HG02884 (cell line): ENCODE results near the gene SLC25A33.
"Not testable (repeated sequence)": the region's sequence is repeated elsewhere in the genome, so short reads cannot be mapped to it uniquely, and the experiment has no call there.

ENCODE experiments used
- ATAC-seq: cut with Tn5 transposase; IDR thresholded peaks from one replicate; pipeline ENCODE4 v1.9.1; 2021; ENCODE audit warnings: mild to moderate bottlenecking, moderate library complexity; ENCODE audit not compliant: unreplicated experiment

SLC25A33 gene

DNA sequence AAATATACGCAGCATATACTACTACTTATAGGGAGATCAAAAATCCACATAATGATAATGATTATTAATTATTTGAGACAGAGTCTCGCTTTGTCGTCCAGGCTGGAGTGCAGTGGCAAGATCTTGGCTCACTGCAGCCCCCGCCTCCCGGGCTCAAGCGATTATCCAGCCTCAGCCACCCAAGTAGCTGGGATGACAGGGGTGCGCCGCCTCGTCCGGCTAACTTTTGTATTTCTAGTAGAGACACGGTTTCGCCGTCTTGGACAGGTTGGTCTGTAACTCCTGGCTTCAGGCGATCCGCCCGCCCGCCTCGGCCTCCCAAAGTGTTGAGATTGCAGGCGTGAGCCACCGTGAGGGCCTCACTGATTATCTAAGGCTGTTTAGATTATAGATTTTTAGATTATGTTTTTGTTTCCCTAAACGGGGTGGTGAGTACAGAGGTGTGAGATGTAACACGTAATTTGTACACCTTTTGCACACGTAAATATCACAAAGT is 548 bp upstream of the SLC25A33 start:
- ATAC-seq: no peak

DNA sequence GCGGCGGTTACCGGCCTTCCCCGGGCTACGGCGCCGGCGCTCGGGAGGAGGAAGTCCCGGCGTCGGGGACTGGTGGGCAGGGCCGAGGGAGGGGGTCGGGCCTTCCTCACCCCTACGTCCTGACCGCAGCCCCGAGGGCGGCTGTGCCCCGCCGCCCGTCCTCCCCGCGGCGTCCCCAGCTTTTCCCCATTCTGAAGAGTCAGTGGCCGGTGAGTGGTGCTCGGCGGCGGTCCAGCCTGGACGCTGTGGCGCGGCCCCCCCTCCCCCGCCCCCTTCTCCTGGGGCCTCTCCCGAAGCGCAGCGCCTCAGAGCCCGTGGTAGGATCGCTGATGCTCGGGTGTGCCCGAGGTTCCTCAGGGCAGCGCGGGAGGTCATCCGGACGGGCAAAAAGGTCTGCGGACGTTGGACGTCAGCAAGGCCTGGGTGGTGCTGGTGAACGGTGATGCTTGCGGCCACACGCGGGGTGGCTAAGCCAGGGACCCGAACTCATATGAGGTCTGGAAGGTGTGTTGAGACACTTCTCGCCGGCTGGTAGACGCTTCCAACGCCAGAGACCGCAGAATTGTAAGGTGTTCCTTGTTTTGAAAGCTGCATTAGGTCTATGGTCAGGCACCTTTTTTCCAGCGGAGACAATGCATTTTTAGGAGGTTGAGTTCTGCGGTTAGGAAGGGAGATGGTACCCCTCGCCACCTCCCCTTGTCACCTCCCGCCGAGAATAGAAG is 725 bp downstream of the SLC25A33 start:
- peak; percentile 44 for ATAC-seq

DNA sequence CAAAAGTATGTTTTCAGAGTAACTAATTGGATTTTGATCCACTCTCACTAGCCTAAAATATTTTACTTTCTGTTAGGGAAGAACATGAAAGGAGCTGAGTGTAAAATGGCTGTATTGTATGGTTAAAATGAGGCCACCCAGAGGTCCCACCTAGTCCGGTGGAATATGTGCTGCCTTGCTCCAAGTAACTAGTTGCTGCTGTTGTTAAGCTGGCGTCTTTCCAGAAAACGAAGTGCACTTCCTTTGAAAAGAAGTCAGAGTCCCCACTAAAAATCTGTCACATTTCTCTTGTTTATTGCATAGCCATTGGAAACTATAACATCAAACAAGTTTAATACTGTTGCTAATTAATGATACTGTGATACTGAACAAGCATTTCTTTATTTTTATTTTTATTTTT is 3.2 kb downstream of the SLC25A33 start:
- no peak for ATAC-seq

DNA sequence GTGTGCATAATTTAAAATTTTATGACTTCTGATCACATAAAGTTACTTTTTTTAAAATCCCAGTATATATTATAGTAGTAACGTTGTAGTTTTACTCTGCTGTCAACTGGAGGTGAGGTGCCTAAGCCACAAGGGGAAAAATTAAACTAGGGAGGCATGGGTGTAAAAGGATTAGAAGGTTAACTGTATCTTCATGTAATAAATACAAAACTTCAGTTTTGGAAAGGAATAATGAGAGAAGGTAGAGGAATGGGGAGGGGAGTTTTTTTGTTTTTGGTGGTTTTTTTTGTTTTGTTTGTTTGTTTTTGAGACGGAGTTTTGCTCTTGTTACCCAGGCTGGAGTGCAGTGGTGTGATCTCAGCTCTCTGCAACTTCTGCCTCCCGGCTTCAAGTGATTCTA is 5.7 kb downstream of the SLC25A33 start:
- no peak for ATAC-seq

DNA sequence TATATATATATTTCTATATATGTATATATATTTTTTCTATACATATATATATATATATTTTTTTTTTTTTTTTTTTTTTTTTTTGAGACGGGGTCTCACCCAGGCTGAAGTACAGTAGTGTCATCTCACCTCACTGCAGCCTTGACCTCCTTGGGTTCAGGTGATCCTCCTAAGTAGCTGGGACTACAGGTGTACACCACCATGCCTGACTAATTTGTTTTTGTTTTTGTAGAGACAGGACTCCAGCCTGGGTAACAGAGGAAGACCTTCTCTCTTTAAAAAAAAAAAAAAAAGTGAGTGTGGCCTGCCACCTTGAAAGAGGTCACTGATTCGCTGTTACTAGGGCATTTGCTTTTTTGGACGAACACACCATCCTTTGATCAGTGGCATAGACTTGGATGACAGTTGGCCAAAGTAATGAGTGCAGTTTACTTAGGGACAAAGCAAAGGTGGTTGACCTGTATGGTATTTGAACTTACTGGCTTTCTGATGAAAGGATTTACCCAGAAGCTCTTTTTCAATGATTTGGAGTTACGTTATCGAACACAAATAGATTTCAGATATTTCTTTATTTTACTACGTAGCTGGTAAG is 10.8 kb downstream of the SLC25A33 start:
- ATAC-seq: no peak

DNA sequence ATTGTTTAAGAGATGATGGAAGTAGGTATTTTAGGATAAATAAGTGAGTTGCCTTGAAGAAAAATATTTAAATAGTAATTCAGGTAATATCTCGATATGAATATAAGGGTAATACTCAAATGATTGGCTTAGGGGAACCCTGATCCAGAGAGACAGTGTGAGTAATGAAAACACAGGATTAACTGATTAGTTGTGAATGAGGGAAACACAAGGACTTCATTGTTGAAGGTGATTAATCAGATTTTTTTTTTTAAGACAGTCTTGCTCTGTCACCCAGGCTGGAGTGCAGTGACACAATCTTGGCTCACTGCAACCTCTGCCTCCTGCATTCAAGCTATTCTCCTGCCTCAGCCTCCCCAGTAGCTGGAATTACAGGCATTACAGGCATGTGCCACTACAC is 12.7 kb downstream of the SLC25A33 start:
- no peak for ATAC-seq

DNA sequence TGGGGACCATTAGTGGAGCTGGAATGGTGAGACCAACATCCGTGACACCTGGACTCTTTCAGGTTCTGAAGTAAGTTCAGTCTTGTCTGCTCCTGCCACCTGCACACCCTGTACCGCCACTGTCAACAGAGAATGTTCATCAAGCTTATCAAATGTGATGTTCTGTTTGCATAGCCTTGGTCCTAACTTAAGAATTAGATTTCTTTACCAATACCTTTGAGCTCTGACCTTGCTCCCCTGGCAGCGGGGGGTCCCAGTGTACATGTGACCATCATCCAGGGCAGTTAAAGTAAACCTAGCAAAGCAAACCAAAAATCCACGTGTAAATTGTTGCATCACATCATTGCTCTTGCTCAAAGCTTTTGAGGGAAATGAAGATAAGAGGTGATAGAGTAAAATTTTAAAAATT is 14.5 kb downstream of the SLC25A33 start:
- ATAC-seq: no peak

DNA sequence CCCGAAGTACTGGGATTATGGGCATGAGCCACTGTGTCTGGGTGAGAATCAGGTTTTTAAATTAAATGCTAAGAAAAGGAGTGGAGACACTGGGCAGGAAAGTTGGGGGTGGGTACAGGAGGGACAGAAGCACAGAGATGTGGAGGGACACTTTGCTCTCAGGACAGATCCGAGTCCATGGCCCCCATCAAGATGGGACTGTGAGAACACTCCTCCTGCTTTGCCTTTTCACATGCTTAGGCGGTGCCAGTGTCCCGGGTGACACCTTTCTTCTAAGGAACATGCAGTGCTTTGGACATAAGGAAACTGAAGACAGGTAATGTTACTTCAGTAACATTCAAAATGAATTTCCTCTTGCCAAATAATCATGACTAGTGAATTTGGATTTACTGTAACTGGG is 16.7 kb downstream of the SLC25A33 start:
- no peak for ATAC-seq

DNA sequence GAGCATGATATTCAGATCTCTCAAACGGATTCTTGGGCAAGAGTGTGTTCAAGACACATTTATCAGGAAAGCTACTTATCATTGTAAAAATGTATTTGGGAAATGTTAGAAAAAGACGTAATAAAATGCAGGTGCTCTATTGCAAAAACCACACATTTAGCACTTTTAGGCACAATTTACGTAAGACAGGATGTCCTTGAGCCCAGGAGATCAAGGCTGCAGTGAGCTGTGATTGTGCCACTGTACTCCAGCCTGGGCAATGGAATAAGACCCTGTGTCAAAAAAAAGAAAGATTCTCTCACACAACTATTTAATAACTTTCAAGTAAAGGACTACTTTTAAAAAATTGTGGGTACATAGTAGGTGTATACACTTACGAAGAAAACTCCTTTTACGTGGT is 18.4 kb downstream of the SLC25A33 start:
- no peak for ATAC-seq

DNA sequence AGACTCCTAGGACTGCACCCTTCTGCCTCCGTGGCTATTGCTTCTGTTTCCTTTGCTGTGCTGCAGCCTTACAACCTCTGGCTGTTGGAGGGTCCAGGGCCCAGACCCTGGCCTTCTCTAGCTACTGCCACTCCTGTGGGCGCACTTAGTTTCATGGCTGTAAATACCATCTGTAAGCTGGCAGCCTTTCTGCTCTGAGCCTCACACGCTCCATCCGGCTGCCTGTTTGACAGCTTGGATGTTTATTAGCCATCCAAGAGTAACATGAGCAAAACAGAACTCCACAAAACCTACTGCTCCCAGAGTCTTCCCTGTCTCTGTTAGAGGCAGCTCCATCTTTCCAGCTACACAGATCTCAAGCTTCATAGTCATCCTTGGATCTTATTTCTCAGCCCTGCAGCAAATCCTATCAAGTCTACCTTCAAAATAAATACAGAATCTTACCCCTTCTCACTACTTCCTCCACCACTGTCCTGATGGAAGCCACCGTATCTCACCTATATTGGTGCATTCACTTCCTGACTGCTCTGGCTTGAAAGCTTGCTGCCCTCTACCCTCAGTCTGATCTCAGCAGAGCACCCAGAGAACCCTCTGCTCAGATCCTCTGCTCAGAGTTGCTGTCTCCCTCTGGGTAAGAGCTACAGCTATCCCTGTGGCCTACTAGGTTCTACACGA is 19.1 kb downstream of the SLC25A33 start:
- ATAC-seq: no peak

DNA sequence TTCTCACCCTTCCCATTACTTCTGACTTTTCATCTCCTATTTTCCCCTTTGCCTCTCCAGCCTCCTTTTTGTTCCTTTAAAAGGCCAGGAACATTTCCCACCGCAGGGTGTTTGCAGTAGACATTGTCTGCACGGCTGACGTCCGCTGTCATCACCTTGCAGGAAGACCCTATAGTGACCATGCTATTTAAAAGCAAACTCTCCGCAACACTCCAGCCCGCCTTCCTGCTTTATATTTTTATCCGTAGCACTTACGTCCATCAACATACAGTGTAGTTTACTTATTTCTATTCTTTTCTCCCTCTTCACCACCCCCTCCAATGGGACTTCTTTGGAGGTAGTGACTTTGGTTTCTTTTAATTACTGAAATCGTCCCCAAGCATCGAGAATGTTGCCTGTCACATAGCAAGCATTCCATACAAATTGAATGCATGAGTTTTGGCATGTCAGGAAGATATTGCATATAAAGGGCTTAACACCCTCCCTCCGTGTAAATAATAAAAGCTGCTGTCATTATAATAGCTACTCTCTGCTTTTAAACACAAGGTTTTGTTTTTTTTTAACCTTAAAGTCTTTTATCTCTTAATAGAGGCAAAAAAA is 19.8 kb downstream of the SLC25A33 start:
- no peak for ATAC-seq

DNA sequence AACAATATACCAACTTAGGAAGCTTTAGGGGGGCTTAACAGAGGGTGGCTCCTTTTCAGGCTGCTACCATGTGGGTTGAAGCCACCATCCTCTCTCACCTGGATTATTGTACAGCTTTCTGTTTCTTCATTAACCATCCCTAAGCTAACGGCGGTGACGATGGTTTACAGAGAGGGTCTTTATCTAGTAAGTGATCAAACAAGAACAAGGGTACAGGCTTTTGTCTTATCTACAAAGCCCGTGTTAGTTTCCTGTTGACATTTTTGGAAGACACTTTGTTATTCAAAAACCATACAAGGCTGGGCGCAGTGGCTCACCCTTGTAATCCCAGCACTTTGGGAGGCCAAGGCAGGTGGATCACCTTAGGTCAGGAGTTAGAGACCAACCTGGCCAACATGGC is 20.4 kb downstream of the SLC25A33 start:
- ATAC-seq: no peak

DNA sequence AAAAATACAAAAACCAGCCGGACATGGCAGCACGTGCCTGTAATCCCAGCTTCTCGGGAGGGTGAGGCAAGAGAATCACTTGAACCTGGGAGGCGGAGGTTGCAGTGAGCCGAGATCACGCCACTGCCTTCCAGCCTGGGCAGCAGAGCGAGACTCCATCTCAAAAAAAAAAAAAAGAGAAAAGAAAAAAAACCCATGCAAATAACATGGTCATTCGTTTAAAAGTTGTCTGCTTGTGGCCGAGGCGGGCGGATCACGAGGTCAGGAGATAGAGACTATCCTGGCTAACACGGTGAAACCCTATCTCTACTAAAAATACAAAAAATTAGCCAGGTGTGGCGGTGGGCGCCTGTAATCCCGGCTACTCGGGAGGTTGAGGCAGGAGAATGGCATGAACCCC is 20.8 kb downstream of the SLC25A33 start:
- not testable (repeated sequence) for ATAC-seq

DNA sequence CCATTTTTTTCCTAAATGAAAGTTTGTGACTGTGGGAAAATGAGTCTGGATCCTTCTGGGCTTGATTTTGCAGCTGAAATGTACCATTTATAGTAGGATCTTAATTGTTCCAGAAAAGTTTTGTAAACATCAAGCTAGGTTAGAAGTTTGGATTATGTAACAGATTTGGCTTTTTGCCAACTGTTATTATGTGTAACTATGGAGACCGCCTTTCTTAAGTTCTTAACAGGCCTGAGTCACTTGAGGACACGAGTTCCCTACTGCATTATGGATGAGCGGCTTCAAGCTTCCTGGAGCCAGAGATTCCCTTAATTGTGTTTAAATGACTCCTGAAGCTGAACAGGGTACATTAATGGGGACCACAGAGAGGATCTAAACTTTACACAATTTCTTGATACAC is 22.2 kb downstream of the SLC25A33 start:
- no peak for ATAC-seq

DNA sequence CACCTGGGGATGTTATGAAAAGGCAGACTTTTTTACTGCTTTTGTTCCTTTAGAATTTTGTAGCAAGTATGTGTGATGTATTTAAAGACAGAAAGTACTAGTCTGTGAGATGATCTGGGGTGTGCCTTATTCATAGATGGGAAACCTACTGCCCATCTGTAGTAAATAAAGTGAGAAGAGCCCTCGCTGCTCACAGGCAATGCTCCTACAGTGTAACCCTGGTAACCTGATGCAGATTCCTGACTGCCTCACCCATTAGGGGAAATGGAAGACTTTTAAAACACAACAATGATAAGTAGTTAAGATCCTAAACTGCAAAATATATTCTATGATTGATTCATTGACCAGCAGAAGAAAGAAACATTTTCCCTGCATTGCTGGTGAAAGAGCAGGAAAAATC is 30.0 kb downstream of the SLC25A33 start:
- ATAC-seq: no peak

DNA sequence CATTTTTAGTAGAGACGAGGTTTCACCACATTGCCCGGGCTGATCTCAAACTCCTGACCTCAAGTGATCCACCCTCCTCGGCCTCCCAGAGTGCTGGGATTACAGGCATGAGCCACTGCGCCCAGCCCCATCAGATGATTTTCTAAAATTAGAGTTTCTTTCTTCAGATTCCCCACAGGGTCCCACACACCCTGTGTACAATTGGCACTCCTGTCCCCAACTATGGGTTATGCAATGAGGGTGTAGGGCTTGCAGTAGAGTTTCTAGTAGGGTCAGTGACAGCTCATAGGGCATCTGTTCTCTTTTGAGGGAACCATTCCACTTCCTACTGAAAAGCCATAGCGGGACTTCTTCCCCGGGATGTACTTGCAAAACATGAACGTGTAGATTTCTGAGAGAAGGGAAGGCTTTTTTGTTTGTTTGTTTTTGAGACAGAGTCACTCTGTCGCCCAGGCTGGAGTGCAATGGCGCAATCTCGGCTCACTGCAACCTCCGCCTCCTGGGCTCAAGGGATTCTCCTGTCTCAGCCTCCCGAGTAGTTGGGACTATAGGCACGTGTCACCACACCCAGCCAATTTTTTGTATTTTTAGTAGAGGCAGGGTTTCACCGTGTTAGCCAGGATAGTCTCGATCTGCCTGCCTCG is 31.7 kb downstream of the SLC25A33 start:
- ATAC-seq: not testable (repeated sequence)

DNA sequence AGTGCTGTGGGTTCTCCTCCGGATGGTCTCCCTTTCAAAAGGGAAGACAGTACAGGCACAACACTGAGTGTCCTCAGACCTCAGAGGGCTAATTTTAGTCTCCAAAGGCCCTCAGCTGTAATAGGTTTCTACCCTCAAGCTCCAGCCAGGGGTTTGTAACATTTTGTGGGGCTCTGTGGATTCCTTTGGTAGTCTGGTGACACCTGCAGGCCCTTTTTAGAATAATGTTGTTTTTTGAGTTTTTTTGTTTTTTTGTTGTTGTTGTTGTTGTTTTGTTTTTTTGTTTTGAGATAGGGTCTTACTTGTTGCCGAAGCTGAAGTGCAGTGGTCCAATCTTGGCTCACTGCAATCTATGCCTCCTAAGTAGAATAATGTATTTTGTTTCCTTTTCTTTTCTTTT is 34.5 kb downstream of the SLC25A33 start:
- ATAC-seq: no peak

DNA sequence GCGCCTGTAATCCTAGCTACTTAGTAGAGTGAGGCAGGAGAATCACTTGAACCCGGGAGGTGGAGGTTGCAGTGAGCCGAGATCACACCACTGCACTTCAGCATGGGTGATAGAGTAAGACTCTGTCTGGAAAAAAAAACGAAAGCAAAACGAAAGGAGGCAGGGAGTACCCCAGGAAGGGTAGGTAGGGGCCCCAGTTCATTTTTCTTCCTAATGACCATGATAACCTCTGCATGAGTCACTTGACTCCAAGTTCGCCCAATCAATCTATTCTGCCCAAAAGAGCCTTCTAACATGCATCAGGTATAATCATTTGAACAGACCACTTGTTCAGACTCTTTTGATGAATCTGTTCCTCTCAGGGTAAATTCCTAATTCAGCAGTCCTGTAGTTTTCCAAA is 36.2 kb downstream of the SLC25A33 start:
- no peak for ATAC-seq

DNA sequence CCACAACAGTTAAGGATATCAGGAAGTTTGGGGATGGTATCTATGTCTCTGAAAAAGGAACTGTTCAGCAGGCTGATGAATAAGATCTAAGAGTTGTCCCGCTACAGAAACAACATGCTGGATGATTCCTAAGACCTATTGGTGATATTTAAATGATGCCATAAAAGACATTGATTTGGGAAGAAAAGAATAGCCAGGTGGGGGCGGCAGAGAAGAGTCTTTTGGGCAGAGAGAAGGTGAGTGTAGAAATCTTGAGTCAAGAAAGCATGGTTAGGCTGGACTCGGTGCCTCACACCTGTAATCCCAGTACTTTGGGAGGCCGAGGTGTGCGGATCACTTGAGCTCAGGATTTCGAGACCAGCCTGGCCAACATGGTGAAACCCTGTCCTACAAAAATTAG is 37.6 kb downstream of the SLC25A33 start:
- no peak for ATAC-seq

DNA sequence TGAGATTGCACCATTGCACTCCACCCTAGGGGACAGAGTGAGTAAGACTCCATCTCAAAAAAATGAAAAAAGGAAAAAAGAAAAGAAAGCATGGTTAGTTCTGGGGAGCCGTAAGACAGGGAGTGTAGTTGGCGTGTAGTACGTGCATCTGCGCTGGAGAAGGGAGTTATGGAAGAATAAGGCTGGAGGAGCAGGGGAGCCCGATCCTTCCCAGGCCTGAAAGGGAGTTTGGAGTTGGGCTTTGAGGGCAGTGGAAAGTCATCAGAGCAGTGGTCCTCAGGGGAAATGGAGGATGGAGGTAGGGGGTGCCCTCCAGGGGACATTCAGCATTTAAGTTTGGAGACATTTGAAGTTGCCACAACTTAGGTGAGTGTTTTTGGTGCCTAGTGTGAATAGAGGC is 38.2 kb downstream of the SLC25A33 start:
- ATAC-seq: no peak

DNA sequence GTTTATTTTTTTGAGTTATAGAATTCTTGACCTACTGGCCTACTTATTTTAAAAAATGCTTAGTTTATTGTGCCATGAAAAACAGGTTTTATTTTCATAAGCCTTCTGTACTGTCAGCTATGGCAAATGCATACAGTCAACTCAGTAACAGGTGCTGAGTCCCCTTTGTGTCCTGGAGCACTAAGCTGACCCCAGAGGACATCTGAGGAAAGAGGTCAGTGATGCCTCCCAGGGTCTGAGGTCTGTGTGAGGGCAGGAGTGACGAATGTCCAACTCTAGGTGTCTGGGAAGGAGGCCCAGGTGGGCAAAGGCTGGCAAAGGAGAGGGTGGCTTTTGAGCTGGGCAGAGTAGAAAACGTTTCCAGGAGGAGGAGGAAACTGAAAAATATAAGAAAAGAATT is 41.7 kb downstream of the SLC25A33 start:
- ATAC-seq: no peak
